ENCODE results near the gene RALGAPA2. TPM values are rescaled to one million over a fixed set of nuclear protein-coding genes. Genes with fewer than 3 reads are reported as not detected.

The RALGAPA2 gene
- total RNA-seq, 4 donors from 2014 or later: 20.5 to 42.9 (median 29.6) TPM

GRCh38 chr20:20498076-20498861 lies 214.2 kb downstream of the RALGAPA2 start:
- Histone ChIP-seq H3K4me3 (no peak overlapping the region), H3K9me3 (no peaks in the 10 kb centered on the region), H3K36me3 (peaks cover 0 to 26% (median 0%) of the 10 kb centered on the region in 3 donors), H3K27ac (peak overlapping the region; percentile 10 to 79 (median 47)), H3K27me3 (no peaks in the 10 kb centered on the region), H3K4me1 (peaks cover 0 to 34% (median 6%) of the 10 kb centered on the region in 4 donors)
- no peak for DNase-seq (ENCODE audit: low spot score in 2 of 2)
- no peak for TF ChIP-seq CTCF (IDR thresholded peaks at IDR 0.05)
- TF ChIP-seq EP300 (IDR thresholded peaks at IDR 0.05): no peak
- TF ChIP-seq POLR2A (IDR thresholded peaks at IDR 0.05): no peak
- 38 to 45% methylated on average over 11 of the region's 11 CpGs for WGBS, 2 donors

- no peaks in the 10 kb centered on the region for H3K27me3 ChIP-seq
- peaks cover 0 to 42% (median 9%) of the 10 kb centered on the region in 4 donors for H3K4me1 ChIP-seq
- WGBS, 2 donors: 86 to 89% methylated on average over 8 of the region's 8 CpGs
- DNase-seq (ENCODE audit: low spot score in 2 of 2): no peak
- H3K36me3 ChIP-seq: peaks cover 0 to 18% (median 0%) of the 10 kb centered on the region in 3 donors
- no peak for TF ChIP-seq EP300 (IDR thresholded peaks at IDR 0.05)
- TF ChIP-seq CTCF (IDR thresholded peaks at IDR 0.05): no peak
- TF ChIP-seq POLR2A (IDR thresholded peaks at IDR 0.05): no peak
- H3K27ac ChIP-seq: peak overlapping the region in 1 of 4 donors; percentile 79
- no peak overlapping the region for H3K4me3 ChIP-seq
- no peaks in the 10 kb centered on the region for H3K9me3 ChIP-seq
These were observed 215.0 kb downstream of the RALGAPA2 start for GRCh38 chr20:20497242-20497978.

- Histone ChIP-seq H3K9me3 (no peaks in the 10 kb centered on the region), H3K4me3 (no peak overlapping the region), H3K4me1 (peaks cover 0 to 47% (median 9%) of the 10 kb centered on the region in 4 donors), H3K27ac (no peak overlapping the region), H3K27me3 (no peaks in the 10 kb centered on the region), H3K36me3 (peaks cover 0 to 3% (median 0%) of the 10 kb centered on the region in 3 donors)
- TF ChIP-seq POLR2A (IDR thresholded peaks at IDR 0.05): no peak
- WGBS, 2 donors: 88 to 93% methylated on average over 9 of the region's 9 CpGs
- no peak for DNase-seq (ENCODE audit: low spot score in 2 of 2)
These were observed 216.5 kb downstream of the RALGAPA2 start for GRCh38 chr20:20495729-20496503.

- H3K27me3 ChIP-seq: no peaks in the 10 kb centered on the region
- peak overlapping the region in 2 of 4 donors; percentile 57 to 82 for H3K27ac ChIP-seq
- H3K9me3 ChIP-seq: no peaks in the 10 kb centered on the region
- no peak for DNase-seq (ENCODE audit: low spot score in 2 of 2)
- WGBS, 2 donors: 54 to 63% methylated on average over 2 of the region's 2 CpGs
- no peak overlapping the region for H3K4me3 ChIP-seq
- TF ChIP-seq POLR2A (IDR thresholded peaks at IDR 0.05) (no peak), CTCF (IDR thresholded peaks at IDR 0.05) (no peak), EP300 (IDR thresholded peaks at IDR 0.05) (no peak)
- peaks cover 0 to 53% (median 9%) of the 10 kb centered on the region in 4 donors for H3K4me1 ChIP-seq
- no peaks in the 10 kb centered on the region for H3K36me3 ChIP-seq
These were observed 218.7 kb downstream of the RALGAPA2 start for GRCh38 chr20:20493701-20494100.

GRCh38 chr20:20492521-20493332 lies 219.7 kb downstream of the RALGAPA2 start:
- H3K4me3 ChIP-seq: no peak overlapping the region
- DNase-seq (ENCODE audit: low spot score in 2 of 2): no peak
- H3K9me3 ChIP-seq: no peaks in the 10 kb centered on the region
- H3K36me3 ChIP-seq: no peaks in the 10 kb centered on the region
- no peaks in the 10 kb centered on the region for H3K27me3 ChIP-seq
- peaks cover 0 to 45% (median 6%) of the 10 kb centered on the region in 4 donors for H3K4me1 ChIP-seq
- peak overlapping the region; percentile 43 to 82 (median 60) for H3K27ac ChIP-seq
- TF ChIP-seq EP300 (IDR thresholded peaks at IDR 0.05) (peak in 1 of 2 donors; percentile 61), CTCF (IDR thresholded peaks at IDR 0.05) (no peak)
- 42 to 50% methylated on average over 14 of the region's 14 CpGs for WGBS, 2 donors

Data from tibial nerve (tissue), 4 donors.